Measurements from ENCODE around the gene PRLR.
"Not testable (repeated sequence)": the region's sequence is repeated elsewhere in the genome, so short reads cannot be mapped to it uniquely, and the experiment has no call there.

Gene PRLR

GRCh38 chr5:35035929-35036328, 194.4 kb downstream of the PRLR start:
- DNase-seq (ENCODE audit: low read depth in 3 of 3): not testable (repeated sequence)

GRCh38 chr5:35035271-35035670, 195.0 kb downstream of the PRLR start:
- no peak for DNase-seq (ENCODE audit: low read depth in 3 of 3)

- DNase-seq (ENCODE audit: low read depth in 3 of 3): no peak
These were observed 197.9 kb downstream of the PRLR start for GRCh38 chr5:35032356-35032755.

GRCh38 chr5:35031276-35031675, 199.0 kb downstream of the PRLR start:
- no peak for DNase-seq (ENCODE audit: low read depth in 3 of 3)

GRCh38 chr5:35030426-35031100, 199.7 kb downstream of the PRLR start:
- DNase-seq (ENCODE audit: low read depth in 3 of 3): no peak

- no peak for DNase-seq (ENCODE audit: low read depth in 3 of 3)
These were observed 201.0 kb downstream of the PRLR start for GRCh38 chr5:35029333-35029732.

- DNase-seq (ENCODE audit: low read depth in 3 of 3): no peak
These were observed 203.3 kb downstream of the PRLR start for GRCh38 chr5:35026941-35027340.

GRCh38 chr5:35026280-35026840, 203.9 kb downstream of the PRLR start:
- no peak for DNase-seq (ENCODE audit: low read depth in 3 of 3)

GRCh38 chr5:35024911-35025510, 205.3 kb downstream of the PRLR start:
- DNase-seq (ENCODE audit: low read depth in 3 of 3): no peak

GRCh38 chr5:35023391-35024178, 206.7 kb downstream of the PRLR start:
- no peak for DNase-seq (ENCODE audit: low read depth in 3 of 3)

GRCh38 chr5:35016174-35017051, 213.9 kb downstream of the PRLR start:
- DNase-seq (ENCODE audit: low read depth in 3 of 3): no peak

GRCh38 chr5:35015063-35015462, 215.2 kb downstream of the PRLR start:
- DNase-seq (ENCODE audit: low read depth in 3 of 3): no peak

- DNase-seq (ENCODE audit: low read depth in 3 of 3): no peak
These were observed 217.5 kb downstream of the PRLR start for GRCh38 chr5:35012796-35013195.

- DNase-seq (ENCODE audit: low read depth in 3 of 3): no peak
These were observed 217.9 kb downstream of the PRLR start for GRCh38 chr5:35012365-35012764.

GRCh38 chr5:35010676-35011075, 219.6 kb downstream of the PRLR start:
- DNase-seq (ENCODE audit: low read depth in 3 of 3): no peak

- DNase-seq (ENCODE audit: low read depth in 3 of 3): no peak
These were observed 220.6 kb downstream of the PRLR start for GRCh38 chr5:35009657-35010056.

- no peak for DNase-seq (ENCODE audit: low read depth in 3 of 3)
These were observed 221.3 kb downstream of the PRLR start for GRCh38 chr5:35009019-35009418.

- DNase-seq (ENCODE audit: low read depth in 3 of 3): no peak
These were observed 225.5 kb downstream of the PRLR start for GRCh38 chr5:35004771-35005170.

- DNase-seq (ENCODE audit: low read depth in 3 of 3): no peak
These were observed 226.1 kb downstream of the PRLR start for GRCh38 chr5:35004200-35004599.

- DNase-seq (ENCODE audit: low read depth in 3 of 3): peak; percentile 18 to 47 (median 35)
These were observed 227.0 kb downstream of the PRLR start for GRCh38 chr5:35003018-35003957.

All from stimulated activated CD4-positive, alpha-beta T cell treated with anti-CD3 and anti-CD28 coated beads, TNF-alpha, amount 100 ng/mL, for 24 hours (primary cell).